Suprapubic skin (tissue), 4 donors: ENCODE results near the gene M1AP. TPM values are rescaled to one million over a fixed set of nuclear protein-coding genes. Genes with fewer than 3 reads are reported as not detected.
"Not testable (repeated sequence)": the region's sequence is repeated elsewhere in the genome, so short reads cannot be mapped to it uniquely, and the experiment has no call there.

Experiments used
- DNase-seq, 2 donors: peaks; one replicate each; pipeline ENCODE4 v3.0.0-alpha.2; 2019; ENCODE audit warnings: low spot score in 2 of 2
- H3K27ac ChIP-seq: fragments of 200-600 bp; sonication (generic); one replicate; pipeline ENCODE4 v1.5.1; 2019
- H3K27me3 ChIP-seq: fragments of 200-600 bp; sonication (generic); one replicate; pipeline ENCODE4 v1.5.1; 2019
- H3K36me3 ChIP-seq: fragments of 200-600 bp; sonication (generic); one replicate; pipeline ENCODE4 v1.5.1; 2019
- H3K4me1 ChIP-seq: fragments of 200-600 bp; sonication (generic); one replicate; pipeline ENCODE4 v1.5.1; 2019
- H3K4me3 ChIP-seq: fragments of 200-600 bp; sonication (generic); one replicate; pipeline ENCODE4 v1.5.1; 2019; ENCODE audit warnings: mild to moderate bottlenecking
- H3K9me3 ChIP-seq: fragments of 200-600 bp; sonication (generic); one replicate; pipeline ENCODE4 v1.5.1; 2019
- CTCF ChIP-seq, 2 donors: fragments of 200-600 bp in 1 of 2; fragments of 450-650 bp in 1 of 2; sonication (generic) in 1 of 2; IDR thresholded peaks; one replicate each; pipeline ENCODE4 v1.5.1; 2016 to 2019; ENCODE audit warnings: antibody characterized with exemption in 2 of 2, mild to moderate bottlenecking in 1 of 2, moderate library complexity in 1 of 2
- EP300 ChIP-seq: sonication (generic); formaldehyde crosslinking; IDR thresholded peaks from one replicate; pipeline ENCODE4 v1.6.1; 2017; ENCODE audit warnings: antibody characterized with exemption
- POLR2A ChIP-seq, 2 donors: fragments of 450-650 bp; IDR thresholded peaks; one replicate each; pipeline ENCODE4 v1.6.1; 2017; ENCODE audit warnings: antibody characterized with exemption in 2 of 2, mild to moderate bottlenecking in 2 of 2, moderate library complexity in 2 of 2
- POLR2AphosphoS5 ChIP-seq, 3 donors: sonication (generic); formaldehyde crosslinking; IDR thresholded peaks; one replicate each; pipeline ENCODE4 v1.6.1; 2017; ENCODE audit warnings: antibody characterized with exemption in 3 of 3
- WGBS: methylation state at CpG from one replicate; pipeline ENCODE4 v1.1.5; 2018; 5-methylcytosine and 5-hydroxymethylcytosine counted together
- total RNA-seq, 4 donors: library from RNA; depleted of rRNA; stranded (reverse); fragments of >200 nt; gene quantifications; one replicate each; pipeline ENCODE4 v1.1.0, GENCODE V29; 2016

Gene M1AP
- total RNA-seq, 4 donors from 2014 or later: 1.1 TPM; not detected in 3

- no peaks in the 10 kb centered on the region for H3K4me1 ChIP-seq
- no peaks in the 10 kb centered on the region for H3K9me3 ChIP-seq
- H3K36me3 ChIP-seq: no peaks in the 10 kb centered on the region
- no peak overlapping the region for H3K27ac ChIP-seq
- WGBS: 83% methylated on average over 4 of the region's 4 CpGs
- DNase-seq: no peak
- no peak overlapping the region for H3K4me3 ChIP-seq
- peaks cover 25% of the 10 kb centered on the region for H3K27me3 ChIP-seq
- TF ChIP-seq EP300 (no peak), CTCF (IDR thresholded peaks at IDR 0.05) (no peak), POLR2A (IDR thresholded peaks at IDR 0.05) (no peak), POLR2AphosphoS5 (IDR thresholded peaks at IDR 0.05) (no peak)
Measured at GRCh38 chr2:74645344-74645743, 2.8 kb downstream of the M1AP start.

GRCh38 chr2:74639550-74639949, 8.6 kb downstream of the M1AP start:
- WGBS: 80% methylated on average over 2 of the region's 2 CpGs
- no peaks in the 10 kb centered on the region for H3K36me3 ChIP-seq
- no peaks in the 10 kb centered on the region for H3K4me1 ChIP-seq
- peaks cover 6% of the 10 kb centered on the region for H3K27me3 ChIP-seq
- TF ChIP-seq POLR2AphosphoS5 (IDR thresholded peaks at IDR 0.05): no peak
- no peak for TF ChIP-seq EP300
- TF ChIP-seq CTCF (IDR thresholded peaks at IDR 0.05): no peak
- no peak for TF ChIP-seq POLR2A (IDR thresholded peaks at IDR 0.05)
- no peak overlapping the region for H3K27ac ChIP-seq
- DNase-seq: no peak
- H3K4me3 ChIP-seq: no peak overlapping the region
- H3K9me3 ChIP-seq: no peaks in the 10 kb centered on the region

- Histone ChIP-seq H3K36me3 (no peaks in the 10 kb centered on the region), H3K9me3 (no peaks in the 10 kb centered on the region), H3K27ac (no peak overlapping the region), H3K4me3 (no peak overlapping the region), H3K27me3 (no peaks in the 10 kb centered on the region), H3K4me1 (no peaks in the 10 kb centered on the region)
- no peak for DNase-seq
- TF ChIP-seq CTCF (IDR thresholded peaks at IDR 0.05): no peak
- no peak for TF ChIP-seq EP300
- no peak for TF ChIP-seq POLR2AphosphoS5 (IDR thresholded peaks at IDR 0.05)
- TF ChIP-seq POLR2A (IDR thresholded peaks at IDR 0.05): no peak
Measured at GRCh38 chr2:74632939-74633312, 15.2 kb downstream of the M1AP start.

- H3K4me3 ChIP-seq: no peak overlapping the region
- no peaks in the 10 kb centered on the region for H3K27me3 ChIP-seq
- no peaks in the 10 kb centered on the region for H3K9me3 ChIP-seq
- TF ChIP-seq POLR2AphosphoS5 (IDR thresholded peaks at IDR 0.05) (no peak), CTCF (IDR thresholded peaks at IDR 0.05) (no peak)
- H3K4me1 ChIP-seq: no peaks in the 10 kb centered on the region
- 83% methylated on average over 3 of the region's 3 CpGs for WGBS
- no peaks in the 10 kb centered on the region for H3K36me3 ChIP-seq
- H3K27ac ChIP-seq: no peak overlapping the region
- DNase-seq: no peak
Measured at GRCh38 chr2:74632209-74632938, 15.8 kb downstream of the M1AP start.

GRCh38 chr2:74630454-74630853, 17.7 kb downstream of the M1AP start:
- H3K9me3 ChIP-seq, H3K27ac ChIP-seq, DNase-seq, H3K27me3 ChIP-seq, H3K36me3 ChIP-seq, H3K4me3 ChIP-seq, H3K4me1 ChIP-seq: not testable (repeated sequence)
- 99% methylated on average over 3 of the region's 3 CpGs for WGBS

- 62% methylated on average over 3 of the region's 3 CpGs for WGBS
- Histone ChIP-seq H3K27me3 (no peaks in the 10 kb centered on the region), H3K9me3 (no peaks in the 10 kb centered on the region), H3K27ac (no peak overlapping the region), H3K4me3 (no peak overlapping the region), H3K4me1 (no peaks in the 10 kb centered on the region), H3K36me3 (no peaks in the 10 kb centered on the region)
- DNase-seq: no peak
- TF ChIP-seq CTCF (IDR thresholded peaks at IDR 0.05) (no peak), EP300 (no peak), POLR2A (IDR thresholded peaks at IDR 0.05) (no peak), POLR2AphosphoS5 (IDR thresholded peaks at IDR 0.05) (no peak)
Measured at GRCh38 chr2:74628538-74629105, 19.5 kb downstream of the M1AP start.
